LNCaP clone FGC (cell line): ENCODE data around the gene C2.

ENCODE experiments used
- DNase-seq: peaks from one replicate; pipeline ENCODE4 v3.0.0-alpha.2; 2011; ENCODE audit warnings: low read depth
- H3K4me3 ChIP-seq: 2 replicates; pipeline ENCODE4 v1.5.1; 2011; ENCODE audit warnings: mild to moderate bottlenecking, low read depth, low read length, control low read depth
- TF ChIP-seq, protein P1 (sequence below): IDR thresholded peaks from 2 replicates; pipeline ENCODE4 v1.5.1; 2012; ENCODE audit warnings: mild to moderate bottlenecking; ENCODE audit not compliant: control insufficient read depth, insufficient read depth; ENCODE audit errors: extremely low read depth

C2 gene

DNA sequence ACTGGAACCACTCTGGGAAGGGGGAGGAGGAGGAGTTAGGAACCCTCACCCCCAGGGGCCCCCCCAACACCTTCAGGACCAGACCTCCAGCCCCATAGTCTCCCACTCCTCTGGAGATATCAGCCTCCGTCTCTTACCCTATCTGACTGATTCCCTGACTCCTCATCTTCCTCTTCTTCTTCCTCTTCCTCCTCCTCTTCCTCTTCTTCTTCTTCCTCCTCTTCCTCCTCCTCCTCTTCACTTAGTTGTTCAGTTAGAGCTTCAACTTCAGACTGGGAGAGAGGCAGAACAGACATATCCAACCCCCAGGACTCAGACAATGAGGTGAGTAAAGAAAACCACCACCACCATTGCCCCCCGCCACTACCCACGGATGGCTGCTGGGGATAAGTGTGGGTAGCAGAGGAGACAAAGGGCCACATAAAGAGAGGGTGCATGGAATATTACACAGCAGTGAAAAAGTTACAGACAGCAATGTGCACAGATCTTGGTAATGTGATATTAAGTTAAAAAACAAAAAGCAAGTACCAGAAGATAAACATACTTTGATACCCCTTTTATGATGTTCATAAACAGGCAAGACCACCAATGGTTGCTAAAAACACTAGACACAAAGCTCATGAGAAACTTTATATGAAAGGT is 38.1 kb upstream of the C2 start:
- no peak for DNase-seq
- H3K4me3 ChIP-seq, result no peak overlapping the region
- TF ChIP-seq, protein P1, sequence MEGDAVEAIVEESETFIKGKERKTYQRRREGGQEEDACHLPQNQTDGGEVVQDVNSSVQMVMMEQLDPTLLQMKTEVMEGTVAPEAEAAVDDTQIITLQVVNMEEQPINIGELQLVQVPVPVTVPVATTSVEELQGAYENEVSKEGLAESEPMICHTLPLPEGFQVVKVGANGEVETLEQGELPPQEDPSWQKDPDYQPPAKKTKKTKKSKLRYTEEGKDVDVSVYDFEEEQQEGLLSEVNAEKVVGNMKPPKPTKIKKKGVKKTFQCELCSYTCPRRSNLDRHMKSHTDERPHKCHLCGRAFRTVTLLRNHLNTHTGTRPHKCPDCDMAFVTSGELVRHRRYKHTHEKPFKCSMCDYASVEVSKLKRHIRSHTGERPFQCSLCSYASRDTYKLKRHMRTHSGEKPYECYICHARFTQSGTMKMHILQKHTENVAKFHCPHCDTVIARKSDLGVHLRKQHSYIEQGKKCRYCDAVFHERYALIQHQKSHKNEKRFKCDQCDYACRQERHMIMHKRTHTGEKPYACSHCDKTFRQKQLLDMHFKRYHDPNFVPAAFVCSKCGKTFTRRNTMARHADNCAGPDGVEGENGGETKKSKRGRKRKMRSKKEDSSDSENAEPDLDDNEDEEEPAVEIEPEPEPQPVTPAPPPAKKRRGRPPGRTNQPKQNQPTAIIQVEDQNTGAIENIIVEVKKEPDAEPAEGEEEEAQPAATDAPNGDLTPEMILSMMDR, result no peak

DNA sequence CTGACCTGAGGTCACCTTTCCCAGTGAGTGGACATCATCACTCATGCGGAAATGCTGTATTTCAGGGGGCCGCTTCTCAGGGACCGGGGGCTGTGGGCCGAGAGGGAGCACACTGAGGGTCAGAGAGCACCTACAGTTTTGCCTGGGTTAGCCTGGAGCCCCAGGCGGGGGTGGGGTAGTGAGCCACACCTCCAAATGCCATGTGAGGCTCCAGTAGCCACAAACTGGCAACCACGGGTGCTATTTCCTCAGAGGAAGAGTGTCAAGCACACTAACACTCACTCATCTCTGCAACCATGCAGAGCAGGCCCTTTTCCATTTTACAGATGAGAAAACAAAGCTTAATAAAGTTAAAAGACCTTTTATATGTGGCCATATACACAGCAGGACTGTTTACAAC is 34.7 kb upstream of the C2 start:
- H3K4me3 ChIP-seq, result no peak overlapping the region
- TF ChIP-seq, protein P1, result no peak
- DNase-seq, result no peak

DNA sequence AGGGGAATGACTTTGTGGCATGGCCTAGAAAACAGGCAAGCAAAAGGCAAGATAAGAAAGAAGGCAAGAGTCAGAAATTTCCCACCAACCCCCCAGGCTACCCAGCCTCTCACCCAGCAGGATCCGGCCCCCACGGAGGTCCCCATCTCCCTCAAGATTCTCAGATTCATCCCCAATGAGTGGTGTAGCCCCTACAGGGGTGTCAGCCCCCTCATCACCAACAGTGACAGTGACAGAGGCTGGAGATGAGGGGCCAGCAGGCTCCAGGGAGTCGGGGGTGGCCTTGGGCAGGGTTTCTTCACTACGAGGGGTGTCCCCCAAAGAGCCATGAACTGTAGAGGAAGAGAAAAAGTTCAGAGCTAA is 31.0 kb upstream of the C2 start:
- DNase-seq, result no peak
- TF ChIP-seq, protein P1, result no peak
- peak overlapping the region; percentile 89 for H3K4me3 ChIP-seq

DNA sequence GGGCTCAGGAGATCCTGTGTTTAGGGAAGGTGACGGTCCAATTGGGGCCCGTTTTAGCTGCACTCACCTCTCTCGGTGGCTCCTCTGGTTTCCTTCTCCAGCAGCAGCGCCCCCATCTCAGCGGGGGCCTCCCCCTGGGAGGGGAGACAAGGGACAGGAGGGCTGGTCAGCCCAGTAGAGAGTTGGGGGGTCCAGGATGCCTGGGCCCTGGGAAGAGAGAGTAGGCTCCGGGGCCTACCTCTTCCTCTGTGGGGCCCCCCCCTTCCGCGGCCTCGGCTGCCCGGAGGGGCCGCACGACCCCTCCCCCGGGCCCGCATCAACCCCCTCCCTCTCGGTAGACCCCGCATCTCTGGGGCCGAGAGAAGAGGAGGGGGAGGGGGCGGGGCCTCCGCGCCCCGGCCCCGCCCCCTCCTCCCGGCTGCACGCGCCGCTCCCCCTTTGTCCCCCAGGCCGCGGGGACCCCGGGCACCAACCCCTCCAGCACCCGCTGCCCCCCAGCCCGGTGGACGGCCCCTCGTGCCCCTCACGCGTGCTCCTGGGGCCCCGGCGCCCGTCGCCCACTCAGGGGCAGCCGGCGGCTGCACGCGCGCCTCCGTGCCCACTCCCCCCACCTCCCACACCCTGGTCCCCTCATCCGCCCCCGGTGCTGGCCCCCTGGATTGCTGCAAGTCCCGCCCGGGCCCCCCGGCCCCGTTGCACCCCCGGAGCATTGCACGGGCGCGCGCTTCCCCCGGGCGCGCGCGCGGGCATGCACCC is 30.5 kb upstream of the C2 start:
- TF ChIP-seq, protein P1, result no peak
- DNase-seq, result no peak
- peak overlapping the region; percentile 89 for H3K4me3 ChIP-seq

DNA sequence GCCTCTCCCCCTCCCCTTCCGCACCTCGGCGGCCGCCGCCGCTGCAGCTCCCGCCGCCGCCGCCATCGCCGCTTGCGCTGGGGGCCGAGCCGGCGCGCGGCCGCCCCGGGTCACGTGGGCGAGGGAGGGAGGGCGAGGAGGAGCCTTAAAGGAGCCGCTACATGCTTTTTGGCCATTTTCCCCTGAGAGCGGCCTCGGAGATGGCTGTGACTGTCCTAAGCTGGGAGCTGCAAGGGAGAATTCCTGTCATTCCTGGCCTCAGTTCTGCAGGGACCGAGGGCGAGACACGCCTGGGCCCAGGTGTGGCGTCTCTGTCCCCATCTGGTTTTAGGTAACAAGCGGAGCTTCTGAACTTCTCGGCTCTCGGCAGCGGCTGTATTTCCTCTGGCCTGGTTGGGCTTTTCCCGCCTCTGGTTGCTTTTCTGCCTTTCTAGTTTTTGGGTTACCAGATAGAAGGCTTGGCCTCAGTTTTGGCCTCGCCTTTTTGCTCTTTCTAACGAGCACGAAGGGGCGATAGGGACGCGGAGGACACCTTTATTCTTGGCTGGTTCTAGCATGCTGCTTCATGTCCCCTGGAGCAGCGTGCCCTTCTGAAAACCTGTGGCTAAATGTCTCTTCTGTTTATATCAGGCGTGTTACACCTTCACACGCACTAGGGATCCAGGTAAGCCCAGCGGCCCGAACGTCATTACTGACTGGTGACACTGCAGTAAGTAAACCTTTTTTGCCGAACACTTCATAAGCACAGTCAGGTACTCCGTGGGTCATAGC is 29.7 kb upstream of the C2 start, which contains the start of gene EHMT2:
TSS of gene EHMT2 (minus strand) at position 87 of the 771 bp plus-strand sequence. CDS start at position 66, 21 bp downstream.
- peak within 1 kb of the TSS; percentile 89 for H3K4me3 ChIP-seq
- DNase-seq, result no peak
- TF ChIP-seq, protein P1, result 0 out of 2 replicates have a peak, but pooled peaks have one; percentile 0

DNA sequence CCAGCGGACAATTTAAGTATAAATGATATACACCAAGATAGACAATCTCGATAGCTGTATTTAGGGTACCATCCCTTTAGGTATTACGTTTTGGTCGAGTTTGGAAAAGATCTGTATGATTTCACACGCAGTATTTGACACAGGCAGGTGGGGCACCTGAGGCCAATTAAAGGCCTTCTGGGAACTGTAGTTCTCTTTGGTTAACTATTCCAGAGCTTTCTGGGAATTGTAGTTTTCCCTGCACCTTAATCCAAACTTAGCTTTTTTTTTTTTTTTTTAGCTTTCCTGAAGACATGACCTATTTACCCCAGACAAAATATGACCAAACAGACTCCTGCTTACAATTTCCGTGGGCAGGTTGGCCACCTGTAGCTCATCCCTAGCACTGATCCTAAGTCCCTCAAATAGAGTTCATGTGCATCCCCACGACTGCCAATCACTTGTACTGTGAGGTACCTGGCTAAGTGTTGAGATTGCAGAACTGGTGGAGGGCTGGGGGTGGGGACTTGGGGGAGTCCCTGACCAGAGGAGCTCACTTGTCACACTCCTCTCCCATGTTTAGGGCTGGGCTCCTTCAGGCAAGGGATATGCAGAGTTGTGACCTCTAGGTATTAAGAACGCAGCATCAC is 29.0 kb upstream of the C2 start:
- no peak for DNase-seq
- TF ChIP-seq, protein P1, result no peak
- peak overlapping the region; percentile 89 for H3K4me3 ChIP-seq
